Measurements from ENCODE around the gene PRKAR1B. TPM values are rescaled to one million over a fixed set of nuclear protein-coding genes. Genes with fewer than 3 reads are reported as not detected.

PRKAR1B gene
- total and polyA plus RNA-seq, 8 donors = 16.3 to 43.5 (median 37.6) TPM

DNA sequence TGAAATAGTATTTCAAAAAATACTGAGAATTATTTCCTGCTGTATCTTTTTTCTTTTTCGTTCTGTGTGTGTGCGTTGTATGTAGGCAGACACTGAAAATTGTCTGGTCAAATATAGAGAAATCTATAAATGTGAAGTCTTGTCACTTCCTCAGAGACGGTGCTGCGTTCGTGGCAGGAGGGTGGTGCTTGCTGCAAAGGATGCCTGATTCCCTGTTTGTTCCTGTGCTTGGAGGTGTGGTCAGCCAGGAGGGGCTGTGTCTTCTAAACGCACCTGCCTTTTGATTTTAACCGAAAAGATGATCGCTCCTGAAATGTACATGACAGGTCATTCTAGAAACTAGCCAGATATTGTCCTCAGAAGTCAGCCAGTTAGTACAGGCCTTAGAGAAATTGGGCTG lies 32.5 kb upstream of the PRKAR1B start:
- no peak for DNase-seq
- no peak for ATAC-seq
- Histone ChIP-seq H3K4me3 (no peak overlapping the region), H3K9me3 (no peaks in the 10 kb centered on the region), H3K36me3 (peaks cover 0 to 90% of the 10 kb centered on the region in 2 donors), H3K27me3 (no peaks in the 10 kb centered on the region), H3K27ac (no peak overlapping the region), H3K4me1 (no peaks in the 10 kb centered on the region)
- TF ChIP-seq, protein P1, sequence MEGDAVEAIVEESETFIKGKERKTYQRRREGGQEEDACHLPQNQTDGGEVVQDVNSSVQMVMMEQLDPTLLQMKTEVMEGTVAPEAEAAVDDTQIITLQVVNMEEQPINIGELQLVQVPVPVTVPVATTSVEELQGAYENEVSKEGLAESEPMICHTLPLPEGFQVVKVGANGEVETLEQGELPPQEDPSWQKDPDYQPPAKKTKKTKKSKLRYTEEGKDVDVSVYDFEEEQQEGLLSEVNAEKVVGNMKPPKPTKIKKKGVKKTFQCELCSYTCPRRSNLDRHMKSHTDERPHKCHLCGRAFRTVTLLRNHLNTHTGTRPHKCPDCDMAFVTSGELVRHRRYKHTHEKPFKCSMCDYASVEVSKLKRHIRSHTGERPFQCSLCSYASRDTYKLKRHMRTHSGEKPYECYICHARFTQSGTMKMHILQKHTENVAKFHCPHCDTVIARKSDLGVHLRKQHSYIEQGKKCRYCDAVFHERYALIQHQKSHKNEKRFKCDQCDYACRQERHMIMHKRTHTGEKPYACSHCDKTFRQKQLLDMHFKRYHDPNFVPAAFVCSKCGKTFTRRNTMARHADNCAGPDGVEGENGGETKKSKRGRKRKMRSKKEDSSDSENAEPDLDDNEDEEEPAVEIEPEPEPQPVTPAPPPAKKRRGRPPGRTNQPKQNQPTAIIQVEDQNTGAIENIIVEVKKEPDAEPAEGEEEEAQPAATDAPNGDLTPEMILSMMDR (IDR thresholded peaks at IDR 0.05) = no peak
- intact Hi-C loops (cut with DNase I) = no loop called here

DNA sequence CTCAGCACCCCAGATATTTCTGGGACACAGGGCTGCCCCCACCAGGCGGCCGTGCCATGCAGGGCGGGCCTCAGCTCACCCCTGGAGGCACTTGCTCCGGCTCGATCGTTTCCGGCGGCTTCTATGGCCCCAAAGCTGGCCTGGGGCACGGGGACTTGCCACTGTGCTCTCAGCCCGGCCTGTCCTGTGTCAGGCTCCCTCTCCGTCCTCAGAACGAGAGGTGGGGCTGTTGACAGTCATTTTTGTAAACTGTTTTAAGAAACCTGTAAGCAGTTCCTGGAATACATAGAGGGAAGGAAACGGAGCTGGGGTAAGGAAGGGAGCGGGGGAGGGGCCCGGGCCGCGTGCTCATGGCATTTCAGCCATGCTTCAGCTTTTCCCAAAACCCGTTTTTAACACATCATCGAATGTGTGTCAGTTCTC lies 30.7 kb upstream of the PRKAR1B start:
- H3K9me3 ChIP-seq = no peaks in the 10 kb centered on the region
- ATAC-seq = no peak
- H3K36me3 ChIP-seq = peaks cover 0 to 84% of the 10 kb centered on the region in 2 donors
- no peak overlapping the region for H3K27ac ChIP-seq
- TF ChIP-seq, protein P1 (IDR thresholded peaks at IDR 0.05) = no peak
- peak in 1 of 4 donors; percentile 65 for DNase-seq
- no peaks in the 10 kb centered on the region for H3K4me1 ChIP-seq
- H3K4me3 ChIP-seq = no peak overlapping the region
- H3K27me3 ChIP-seq = no peaks in the 10 kb centered on the region
- intact Hi-C loops (cut with DNase I) = no loop called here

DNA sequence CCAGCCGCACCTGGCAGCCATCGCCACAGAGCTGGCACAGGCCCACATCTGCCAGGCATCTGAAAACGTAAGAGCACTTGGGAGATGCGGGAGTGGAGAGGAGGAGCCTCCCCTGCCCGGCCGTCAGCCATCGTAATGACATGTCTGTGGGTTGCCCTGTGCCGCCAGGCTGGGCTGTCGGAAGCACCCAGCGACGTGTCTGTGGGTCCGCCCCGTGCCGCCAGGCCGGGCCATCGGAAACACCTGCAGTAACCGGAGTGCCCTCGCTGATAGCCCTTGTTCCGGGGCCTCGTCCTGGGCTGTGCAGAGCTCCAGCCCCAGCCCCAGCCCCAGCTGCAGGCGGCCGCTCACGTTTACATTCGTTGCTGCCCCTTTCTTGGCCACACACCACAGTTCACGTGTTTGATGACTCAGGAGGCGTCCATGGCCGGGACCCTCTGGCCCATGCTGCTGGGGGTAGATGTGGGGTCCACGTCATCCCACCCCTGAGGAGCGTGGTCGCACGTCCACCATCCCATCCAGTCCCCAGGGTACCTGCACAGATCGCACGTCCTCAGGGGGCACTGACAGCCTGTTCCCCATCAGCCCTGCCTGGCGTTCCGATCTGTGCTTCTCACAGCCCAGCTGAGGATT lies 30.0 kb upstream of the PRKAR1B start:
- no peaks in the 10 kb centered on the region for H3K4me1 ChIP-seq
- TF ChIP-seq, protein P1 (IDR thresholded peaks at IDR 0.05) = no peak
- ATAC-seq (no peak), DNase-seq (peak in 1 of 4 donors; percentile 64)
- H3K27me3 ChIP-seq = no peaks in the 10 kb centered on the region
- intact Hi-C loops (cut with DNase I) = no loop called here
- peaks cover 0 to 84% of the 10 kb centered on the region in 2 donors for H3K36me3 ChIP-seq
- no peak overlapping the region for H3K27ac ChIP-seq
- no peaks in the 10 kb centered on the region for H3K9me3 ChIP-seq
- no peak overlapping the region for H3K4me3 ChIP-seq

DNA sequence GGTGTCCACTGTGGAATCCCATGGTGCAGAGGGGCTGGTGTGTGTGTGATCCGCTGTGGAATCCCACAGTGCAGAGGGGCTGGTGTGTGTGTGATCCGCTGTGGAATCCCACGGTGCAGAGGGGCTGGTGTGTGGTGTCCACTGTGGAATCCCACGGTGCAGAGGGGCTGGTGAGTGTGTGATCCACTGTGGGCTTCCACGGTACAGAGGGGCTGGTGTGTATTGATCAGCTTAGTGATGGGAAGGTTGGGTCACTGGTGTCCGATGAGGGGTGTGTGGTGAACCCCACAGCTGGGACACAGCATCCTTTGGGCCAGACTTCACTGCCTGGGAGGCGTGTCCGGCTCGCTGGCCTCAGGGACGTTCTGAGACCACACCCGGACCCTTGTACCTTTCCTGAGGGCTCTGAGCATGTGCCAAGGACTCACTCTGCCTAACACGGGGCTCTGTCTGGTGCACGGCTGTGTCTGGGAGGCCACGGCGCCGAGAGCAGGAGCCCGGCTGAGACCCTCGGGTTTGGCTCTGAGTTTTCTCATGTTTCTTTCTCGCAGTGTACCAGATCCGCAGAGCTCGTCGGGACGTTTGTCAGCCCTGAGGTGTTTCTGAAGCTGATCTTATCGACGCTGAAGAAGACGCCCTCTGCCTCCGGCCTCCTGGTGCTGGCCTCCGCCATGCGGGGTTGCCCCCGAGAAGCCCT lies 29.3 kb upstream of the PRKAR1B start:
- TF ChIP-seq, protein P1 (IDR thresholded peaks at IDR 0.05) = no peak
- DNase-seq (peak in 1 of 4 donors; percentile 48), ATAC-seq (no peak)
- Histone ChIP-seq H3K27ac (no peak overlapping the region), H3K4me3 (no peak overlapping the region), H3K9me3 (no peaks in the 10 kb centered on the region), H3K4me1 (no peaks in the 10 kb centered on the region), H3K36me3 (peaks cover 0 to 81% of the 10 kb centered on the region in 2 donors), H3K27me3 (no peaks in the 10 kb centered on the region)
- intact Hi-C loops (cut with DNase I) = no loop called here

DNA sequence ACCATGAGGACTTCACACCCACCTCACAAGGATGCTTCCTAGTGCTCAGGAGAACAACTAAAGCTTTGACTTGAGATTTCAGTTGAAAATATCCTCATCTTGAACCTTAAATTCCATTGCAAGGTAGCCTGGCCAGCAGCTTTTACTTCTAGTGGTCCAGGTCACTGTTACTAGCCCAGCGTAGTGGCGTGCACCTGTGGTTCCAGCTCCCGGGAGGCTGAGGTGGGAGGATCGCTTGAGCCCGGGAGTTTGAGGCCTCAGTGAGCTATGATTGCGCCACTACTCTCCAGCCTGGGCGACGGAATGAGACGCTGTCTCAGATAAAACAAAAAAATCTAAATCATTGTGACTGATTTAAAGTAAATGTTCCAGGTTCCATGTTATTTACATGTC lies 28.3 kb upstream of the PRKAR1B start:
- H3K27ac ChIP-seq = no peak overlapping the region
- H3K9me3 ChIP-seq = no peaks in the 10 kb centered on the region
- no peaks in the 10 kb centered on the region for H3K27me3 ChIP-seq
- no peak overlapping the region for H3K4me3 ChIP-seq
- peaks cover 0 to 77% of the 10 kb centered on the region in 2 donors for H3K36me3 ChIP-seq
- no peak for ATAC-seq
- intact Hi-C loops (cut with DNase I) = no loop called here
- H3K4me1 ChIP-seq = no peaks in the 10 kb centered on the region
- TF ChIP-seq, protein P1 (IDR thresholded peaks at IDR 0.05) = no peak
- peak in 1 of 4 donors; percentile 44 for DNase-seq
